HepG2 (cell line): ENCODE data around the gene NAT9. TPM values are rescaled to one million over a fixed set of nuclear protein-coding genes. Genes with fewer than 3 reads are reported as not detected.

ENCODE experiments used
- CC2D1A ChIP-seq: sonication (generic); formaldehyde crosslinking; IDR thresholded peaks from 2 replicates; pipeline ENCODE4 v1.8.1; 2023; ENCODE audit warnings: mild to moderate bottlenecking, missing genetic modification reagents
- NFYB ChIP-seq: sonication (generic); formaldehyde crosslinking; IDR thresholded peaks from 2 replicates; pipeline ENCODE4 v1.4.0; 2020; ENCODE audit warnings: missing genetic modification reagents
- PCBP1 ChIP-seq: fragments of 200-400 bp; formaldehyde crosslinking; IDR thresholded peaks from 2 replicates; pipeline ENCODE4 v1.6.1; 2017; ENCODE audit warnings: mild to moderate bottlenecking, low read depth, low read length, borderline replicate concordance
- SALL2 ChIP-seq: sonication (generic); formaldehyde crosslinking; IDR thresholded peaks from 2 replicates; pipeline ENCODE4 v1.8.1; 2023; ENCODE audit warnings: mild to moderate bottlenecking, missing genetic modification reagents, inconsistent platforms
- ZBTB40 ChIP-seq, 2 experiments: fragments of 450-650 bp in 1 of 2; sonication (generic) in 1 of 2; formaldehyde crosslinking in 1 of 2; IDR thresholded peaks; 2 replicates each; pipeline versions ENCODE4 v1.6.1 to v1.8.0; 2016 to 2022; ENCODE audit warnings: antibody characterized with exemption in 1 of 2, mild to moderate bottlenecking in 1 of 2, missing genetic modification reagents in 1 of 2
- ZBTB42 ChIP-seq: sonication (generic); formaldehyde crosslinking; IDR thresholded peaks from 2 replicates; pipeline ENCODE4 v1.5.0; 2020; ENCODE audit warnings: mild to moderate bottlenecking, missing genetic modification reagents
- ZHX2 ChIP-seq, 2 experiments: sonication (generic) in 1 of 2; formaldehyde crosslinking in 1 of 2; IDR thresholded peaks; 2 replicates each; pipeline versions ENCODE4 v1.6.1 to v1.9.0; 2014 to 2022; ENCODE audit warnings: antibody characterized with exemption in 1 of 2, borderline replicate concordance in 1 of 2, inconsistent platforms in 1 of 2, low read depth in 1 of 2, missing genetic modification reagents in 1 of 2
- ZNF33A ChIP-seq: sonication (generic); formaldehyde crosslinking; IDR thresholded peaks from 2 replicates; pipeline ENCODE4 v1.5.1; 2020; ENCODE audit warnings: missing genetic modification reagents, mild to moderate bottlenecking, moderate library complexity, borderline replicate concordance
- ZNF44 ChIP-seq: sonication (generic); formaldehyde crosslinking; IDR thresholded peaks from 2 replicates; pipeline ENCODE4 v1.5.1; 2020; ENCODE audit warnings: mild to moderate bottlenecking, missing genetic modification reagents
- ZNF557 ChIP-seq: sonication (generic); formaldehyde crosslinking; IDR thresholded peaks from 2 replicates; pipeline ENCODE4 v1.4.0; 2020; ENCODE audit warnings: missing genetic modification reagents
- ZNF878 ChIP-seq: sonication (generic); formaldehyde crosslinking; IDR thresholded peaks from 2 replicates; pipeline ENCODE4 v1.8.1; 2023; ENCODE audit warnings: mild to moderate bottlenecking, missing genetic modification reagents, moderate library complexity
- polyA plus RNA-seq, 8 experiments: library from polyadenylated mRNA; depleted of rRNA in 3 of 8; stranded (reverse) in 7 of 8; unstranded in 1 of 8; fragments of >200 nt; fragmentation: Illumina TruSeq in 4 of 8; extraction: Trizol in 4 of 8; gene quantifications; 2 replicates each; pipeline versions ENCODE4 v1.2.1 to v1.2.3, GENCODE V29; 2011 to 2016; ENCODE audit warnings: low read depth in 4 of 8, missing spikeins in 1 of 8, mixed read lengths in 1 of 8; ENCODE audit not compliant: insufficient read depth in 1 of 8
- total RNA-seq, 5 experiments: library from RNA; depleted of rRNA; stranded (reverse); fragments of >200 nt; fragmentation: Illumina TruSeq; extraction: Trizol; gene quantifications; 2 replicates each; pipeline ENCODE4 v1.2.3, GENCODE V29; 2016; ENCODE audit warnings: low read depth in 1 of 5

NAT9 gene
- total and polyA plus RNA-seq, 2 of the 13 experiments (the other 11 are each of a cell fraction or from before 2014, with no cell fraction given) = 39.7 to 44.2 TPM

- TF ChIP-seq ZNF44 (CRISPR knock-in tag) = 0 out of 2 replicates have a peak, but pooled peaks have one; percentile 65
- no peak for TF ChIP-seq ZHX2 (IDR thresholded peaks at IDR 0.05; ENCODE audit: low read depth)
- no peak; the same call in 1 of the 2 replicates for TF ChIP-seq ZHX2 (CRISPR knock-in tag; IDR thresholded peaks at IDR 0.05; ENCODE audit: borderline replicate concordance)
- TF ChIP-seq ZNF33A = no peak
- no peak for TF ChIP-seq ZBTB42 (CRISPR knock-in tag)
- no peak for TF ChIP-seq ZNF878 (CRISPR knock-in tag)
- TF ChIP-seq CC2D1A (CRISPR knock-in tag) = no peak
- 0 out of 2 replicates have a peak, but pooled peaks have one; percentile 46 for TF ChIP-seq PCBP1
- TF ChIP-seq NFYB (CRISPR knock-in tag) = peak; percentile 33; the same call in 1 of the 2 replicates
- no peak for TF ChIP-seq ZBTB40 (IDR thresholded peaks at IDR 0.05)
- 0 out of 2 replicates have a peak, but pooled peaks have one; percentile 11 for TF ChIP-seq ZBTB40 (CRISPR knock-in tag; IDR thresholded peaks at IDR 0.05)
- no peak for TF ChIP-seq ZNF557 (CRISPR knock-in tag)
- peak; percentile 64 for TF ChIP-seq SALL2 (CRISPR knock-in tag)
Observed at GRCh38 chr17:74744714-74745547, 31.2 kb downstream of the NAT9 start (continued).
